CD14-positive monocyte (primary cell): ENCODE results near the gene PCOLCE2. TPM values are rescaled to one million over a fixed set of nuclear protein-coding genes. Genes with fewer than 3 reads are reported as not detected.

Experiments
- DNase-seq, 3 donors: peaks; one replicate each; pipeline ENCODE4 v3.0.0-alpha.2; 2011 to 2022
- H2AFZ ChIP-seq: 2 replicates; pipeline ENCODE4 v1.6.0; 2012; ENCODE audit warnings: mild to moderate bottlenecking, low read depth, low read length, inconsistent platforms; ENCODE audit not compliant: insufficient read depth, poor library complexity, severe bottlenecking
- H3K27ac ChIP-seq, 2 donors: 1 replicate in 1 of 2; 2 replicates in 1 of 2; pipeline ENCODE4 v1.5.1; 2012 to 2013; ENCODE audit warnings: low read length in 2 of 2, control low read depth in 1 of 2, inconsistent platforms in 1 of 2, low read depth in 1 of 2, mild to moderate bottlenecking in 1 of 2
- H3K27me3 ChIP-seq, 2 donors: one replicate each; pipeline versions ENCODE4 v1.6.0 to v1.6.1; 2011 to 2013; ENCODE audit warnings: low read length in 2 of 2; ENCODE audit not compliant: control insufficient read depth in 2 of 2, insufficient read depth in 2 of 2
- H3K36me3 ChIP-seq, 2 donors: replicated peaks in 1 of 2; 1 replicate in 1 of 2; 2 replicates in 1 of 2; pipeline versions ENCODE4 v1.5.1 to v1.6.1; 2012 to 2013; ENCODE audit warnings: low read length in 2 of 2, control low read depth in 1 of 2, inconsistent platforms in 1 of 2, mild to moderate bottlenecking in 1 of 2; ENCODE audit not compliant: insufficient read depth in 2 of 2, control insufficient read depth in 1 of 2
- H3K4me1 ChIP-seq, 2 donors: 1 replicate in 1 of 2; 2 replicates in 1 of 2; pipeline versions ENCODE4 v1.5.1 to v1.6.1; 2012 to 2013; ENCODE audit warnings: low read length in 2 of 2, control low read depth in 1 of 2, inconsistent platforms in 1 of 2, mild to moderate bottlenecking in 1 of 2, moderate library complexity in 1 of 2; ENCODE audit not compliant: insufficient read depth in 2 of 2, control insufficient read depth in 1 of 2
- H3K4me2 ChIP-seq: replicated peaks from 2 replicates; pipeline ENCODE3; 2012; ENCODE audit warnings: low read length, moderate library complexity, mild to moderate bottlenecking; ENCODE audit not compliant: poor library complexity, severe bottlenecking; ENCODE audit errors: extremely low read depth
- H3K4me3 ChIP-seq, 3 experiments: fragments of 200-600 bp in 1 of 3; sonication (generic) in 1 of 3; replicated peaks in 1 of 3; 1 replicate in 2 of 3; 2 replicates in 1 of 3; pipeline ENCODE4 v1.5.1; 2011 to 2013; ENCODE audit warnings: low read length in 3 of 3, mild to moderate bottlenecking in 3 of 3, control low read depth in 2 of 3, low read depth in 2 of 3, inconsistent platforms in 1 of 3, moderate library complexity in 1 of 3
- H3K79me2 ChIP-seq: 2 replicates; pipeline ENCODE4 v1.6.0; 2012; ENCODE audit warnings: mild to moderate bottlenecking, control low read depth, inconsistent platforms, low read length, moderate library complexity; ENCODE audit not compliant: insufficient read depth
- H3K9ac ChIP-seq: 2 replicates; pipeline ENCODE4 v1.6.0; 2017; ENCODE audit warnings: low read length, mild to moderate bottlenecking; ENCODE audit not compliant: insufficient read depth, poor library complexity, severe bottlenecking
- H3K9me3 ChIP-seq, 2 donors: replicated peaks in 1 of 2; 1 replicate in 1 of 2; 2 replicates in 1 of 2; pipeline versions ENCODE4 v1.5.1 to v1.6.1; 2012 to 2013; ENCODE audit warnings: low read length in 2 of 2, control low read depth in 1 of 2; ENCODE audit not compliant: control insufficient read depth in 1 of 2, insufficient read depth in 1 of 2
- H4K20me1 ChIP-seq: 2 replicates; pipeline ENCODE4 v1.6.0; 2012; ENCODE audit warnings: mild to moderate bottlenecking, low read length, control low read depth, moderate library complexity; ENCODE audit not compliant: insufficient read depth
- H3K27ac Mint-ChIP-seq, 7 donors: one replicate each; pipeline ENCODE4 v1.8.0; 2020; ENCODE audit warnings: mild to moderate bottlenecking in 7 of 7, mixed read lengths in 7 of 7, moderate library complexity in 6 of 7, inconsistent platforms in 2 of 7
- H3K27me3 Mint-ChIP-seq, 3 donors: one replicate each; pipeline ENCODE4 v1.8.0; 2021 to 2022; ENCODE audit warnings: low read depth in 3 of 3, mild to moderate bottlenecking in 3 of 3, mixed read lengths in 3 of 3, moderate library complexity in 3 of 3, inconsistent platforms in 1 of 3
- H3K36me3 Mint-ChIP-seq, 2 donors: one replicate each; pipeline ENCODE4 v1.8.0; 2020; ENCODE audit warnings: mixed read lengths in 2 of 2, inconsistent platforms in 1 of 2, mild to moderate bottlenecking in 1 of 2
- H3K4me1 Mint-ChIP-seq: one replicate; pipeline ENCODE4 v1.8.0; 2020; ENCODE audit warnings: mild to moderate bottlenecking, mixed read lengths
- H3K4me3 Mint-ChIP-seq, 2 donors: one replicate each; pipeline ENCODE4 v1.8.0; 2020; ENCODE audit warnings: mild to moderate bottlenecking in 2 of 2, mixed read lengths in 2 of 2, moderate library complexity in 1 of 2
- H3K9me3 Mint-ChIP-seq, 7 donors: one replicate each; pipeline ENCODE4 v1.8.0; 2020 to 2022; ENCODE audit warnings: mixed read lengths in 7 of 7, mild to moderate bottlenecking in 6 of 7, moderate library complexity in 6 of 7, inconsistent platforms in 2 of 7
- WGBS: methylation state at CpG from one replicate; pipeline ENCODE4 v1.1.5; 2013; ENCODE audit warnings: missing lambda C conversion rate; ENCODE audit not compliant: insufficient coverage; 5-methylcytosine and 5-hydroxymethylcytosine counted together
- intact Hi-C, 2 donors: fragments of 100-400 bp; cut with micrococcal nuclease; formaldehyde crosslinking; loops; one replicate each; pipeline versions ENCODE4 v1.15.0 to v1.15.1; 2023
- polyA plus RNA-seq, 3 donors: library from polyadenylated mRNA; depleted of rRNA in 1 of 3; unstranded in 2 of 3; stranded (reverse) in 1 of 3; fragments of 300-500 nt in 2 of 3; fragments of >200 nt in 1 of 3; fragmentation: Illumina TruSeq in 2 of 3; gene quantifications; 1 replicate in 2 of 3; 2 replicates in 1 of 3; pipeline ENCODE4 v1.2.3, GENCODE V29; 2012 to 2021
- TF ChIP-seq, protein P1 (sequence below): fragments of 200-600 bp; IDR thresholded peaks from one replicate; pipeline ENCODE4 v1.8.0; 2022; ENCODE audit warnings: antibody characterized with exemption, mild to moderate bottlenecking

Gene PCOLCE2
- polyA plus RNA-seq, 3 donors: not detected

DNA sequence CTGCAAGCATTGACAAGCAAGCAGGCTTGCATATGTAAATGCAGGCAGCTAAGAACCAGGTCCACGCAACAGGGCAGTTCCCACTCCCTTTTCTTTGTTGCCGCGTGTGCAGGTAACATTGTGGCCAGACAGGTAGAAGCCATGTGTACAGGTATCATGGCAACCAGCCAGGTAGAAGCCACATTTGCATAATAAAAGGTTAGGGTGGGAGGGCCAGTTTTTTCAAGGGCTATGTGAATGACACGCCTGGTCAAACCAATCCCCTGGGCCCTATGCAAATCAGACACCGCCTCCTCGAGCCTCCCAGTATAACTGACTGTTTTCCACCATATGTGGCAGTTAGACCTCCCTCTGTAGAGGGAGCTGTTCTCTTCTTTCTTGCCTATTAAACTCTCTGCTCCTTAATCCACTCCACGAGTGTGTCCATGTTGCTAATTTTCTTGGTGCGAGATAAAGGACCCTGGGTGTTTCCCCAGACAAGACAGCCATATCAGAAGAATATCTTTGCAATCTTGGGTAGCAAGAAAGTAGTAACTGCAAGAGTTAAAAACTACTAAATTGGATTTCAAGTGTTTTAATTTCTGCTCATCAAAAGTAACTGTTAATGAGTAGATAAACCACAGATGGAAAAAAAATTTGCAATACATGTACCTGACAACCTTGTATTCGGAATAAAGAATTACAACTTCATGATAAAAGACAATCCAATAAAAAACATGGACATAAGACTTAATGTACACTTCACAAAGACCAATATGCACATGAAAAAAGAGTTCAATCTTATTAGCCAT, 21.8 kb downstream of the PCOLCE2 start:
- Mint-ChIP-seq H3K27me3 (no peaks in the 10 kb centered on the region), H3K4me3 (no peak overlapping the region), H3K27ac (no peak overlapping the region), H3K4me1 (peaks cover 18% of the 10 kb centered on the region), H3K9me3 (peaks cover 0 to 3% (median 0%) of the 10 kb centered on the region in 7 donors), H3K36me3 (no peaks in the 10 kb centered on the region)
- Histone ChIP-seq H3K36me3 (no peaks in the 10 kb centered on the region), H3K4me3 (no peak overlapping the region), H4K20me1 (no peaks in the 10 kb centered on the region), H3K27ac (no peak overlapping the region), H3K9ac (no peak overlapping the region), H2AFZ (no peak overlapping the region), H3K27me3 (no peaks in the 10 kb centered on the region), H3K4me1 (peaks cover 0 to 3% of the 10 kb centered on the region in 2 donors), H3K9me3 (no peaks in the 10 kb centered on the region), H3K4me2 (no peak overlapping the region), H3K79me2 (no peaks in the 10 kb centered on the region)
- WGBS: 92% methylated on average over 5 of the region's 9 CpGs
- DNase-seq: no peak
- TF ChIP-seq, protein P1, sequence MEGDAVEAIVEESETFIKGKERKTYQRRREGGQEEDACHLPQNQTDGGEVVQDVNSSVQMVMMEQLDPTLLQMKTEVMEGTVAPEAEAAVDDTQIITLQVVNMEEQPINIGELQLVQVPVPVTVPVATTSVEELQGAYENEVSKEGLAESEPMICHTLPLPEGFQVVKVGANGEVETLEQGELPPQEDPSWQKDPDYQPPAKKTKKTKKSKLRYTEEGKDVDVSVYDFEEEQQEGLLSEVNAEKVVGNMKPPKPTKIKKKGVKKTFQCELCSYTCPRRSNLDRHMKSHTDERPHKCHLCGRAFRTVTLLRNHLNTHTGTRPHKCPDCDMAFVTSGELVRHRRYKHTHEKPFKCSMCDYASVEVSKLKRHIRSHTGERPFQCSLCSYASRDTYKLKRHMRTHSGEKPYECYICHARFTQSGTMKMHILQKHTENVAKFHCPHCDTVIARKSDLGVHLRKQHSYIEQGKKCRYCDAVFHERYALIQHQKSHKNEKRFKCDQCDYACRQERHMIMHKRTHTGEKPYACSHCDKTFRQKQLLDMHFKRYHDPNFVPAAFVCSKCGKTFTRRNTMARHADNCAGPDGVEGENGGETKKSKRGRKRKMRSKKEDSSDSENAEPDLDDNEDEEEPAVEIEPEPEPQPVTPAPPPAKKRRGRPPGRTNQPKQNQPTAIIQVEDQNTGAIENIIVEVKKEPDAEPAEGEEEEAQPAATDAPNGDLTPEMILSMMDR: no peak
- intact Hi-C loops: no loop called here

GRCh38 chr3:142863930-142864920, 24.7 kb downstream of the PCOLCE2 start:
- Mint-ChIP-seq H3K4me3 (no peak overlapping the region), H3K9me3 (peaks cover 0 to 3% (median 0%) of the 10 kb centered on the region in 7 donors), H3K36me3 (no peaks in the 10 kb centered on the region), H3K27ac (no peak overlapping the region), H3K27me3 (peaks cover 0 to 3% (median 0%) of the 10 kb centered on the region in 3 donors), H3K4me1 (peaks cover 27% of the 10 kb centered on the region)
- Histone ChIP-seq H3K4me3 (no peak overlapping the region), H3K9me3 (no peaks in the 10 kb centered on the region), H2AFZ (no peak overlapping the region), H3K36me3 (no peaks in the 10 kb centered on the region), H3K27me3 (no peaks in the 10 kb centered on the region), H3K4me2 (no peak overlapping the region), H3K9ac (no peak overlapping the region), H3K27ac (no peak overlapping the region), H3K4me1 (peaks cover 0 to 3% of the 10 kb centered on the region in 2 donors), H3K79me2 (no peaks in the 10 kb centered on the region), H4K20me1 (no peaks in the 10 kb centered on the region)
- 43% methylated on average over 2 of the region's 8 CpGs for WGBS
- DNase-seq: no peak
- TF ChIP-seq, protein P1: no peak
- intact Hi-C loops: no loop called here
